ENCODE data around the gene CLDN9. TPM values are rescaled to one million over a fixed set of nuclear protein-coding genes. Genes with fewer than 3 reads are reported as not detected.

Gene CLDN9
- total and polyA plus RNA-seq, 9 of the 15 experiments (the other 6 are each of a cell fraction or from before 2014, with no cell fraction given) = 0.12 to 0.44 (median 0.22) TPM; not detected in 4

DNA sequence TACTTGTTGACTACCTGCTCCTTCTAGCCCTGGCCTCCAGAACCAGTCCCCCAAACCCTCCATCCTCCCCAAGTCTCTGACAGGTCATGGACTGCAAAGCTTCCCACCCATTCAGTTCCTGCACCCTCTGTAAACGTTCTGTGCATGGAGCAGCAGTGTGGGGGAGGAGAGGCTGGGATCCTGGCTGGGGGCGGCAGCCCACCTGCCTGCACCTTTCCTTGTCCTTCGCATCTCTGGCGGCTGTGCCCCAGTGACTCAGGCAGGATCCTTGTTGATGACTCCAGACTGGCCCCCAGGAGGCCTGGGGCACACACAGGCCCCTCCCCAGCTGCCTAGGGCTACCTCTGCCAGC, 30.8 kb upstream of the CLDN9 start (continued):
- TF ChIP-seq NCOR1 (IDR thresholded peaks at IDR 0.05) = peak; percentile 35; the same call in 1 of the 2 replicates
- TF ChIP-seq DPF2 (IDR thresholded peaks at IDR 0.05) = 0 out of 2 replicates have a peak, but pooled peaks have one; percentile 24
- no peak for TF ChIP-seq ESRRA (IDR thresholded peaks at IDR 0.05; ENCODE audit: borderline replicate concordance, low read depth)
- peak; percentile 5; the same call in 1 of the 2 replicates for TF ChIP-seq CXXC5 (CRISPR knock-in tag; IDR thresholded peaks at IDR 0.05)
- TF ChIP-seq JUN (IDR thresholded peaks at IDR 0.05; ENCODE audit: borderline replicate concordance, low read depth, low read length) = no peak
- no peak for TF ChIP-seq JUN (CRISPR knock-in tag; IDR thresholded peaks at IDR 0.05; ENCODE audit: borderline replicate concordance)
- TF ChIP-seq TBP (optimal IDR thresholded peaks at IDR 0.05; ENCODE audit: low read depth, low read length) = peak; percentile 40
- TF ChIP-seq RBM34 (IDR thresholded peaks at IDR 0.05; ENCODE audit: borderline replicate concordance, insufficient read depth, low read length) = no peak
- TF ChIP-seq, protein P1, sequence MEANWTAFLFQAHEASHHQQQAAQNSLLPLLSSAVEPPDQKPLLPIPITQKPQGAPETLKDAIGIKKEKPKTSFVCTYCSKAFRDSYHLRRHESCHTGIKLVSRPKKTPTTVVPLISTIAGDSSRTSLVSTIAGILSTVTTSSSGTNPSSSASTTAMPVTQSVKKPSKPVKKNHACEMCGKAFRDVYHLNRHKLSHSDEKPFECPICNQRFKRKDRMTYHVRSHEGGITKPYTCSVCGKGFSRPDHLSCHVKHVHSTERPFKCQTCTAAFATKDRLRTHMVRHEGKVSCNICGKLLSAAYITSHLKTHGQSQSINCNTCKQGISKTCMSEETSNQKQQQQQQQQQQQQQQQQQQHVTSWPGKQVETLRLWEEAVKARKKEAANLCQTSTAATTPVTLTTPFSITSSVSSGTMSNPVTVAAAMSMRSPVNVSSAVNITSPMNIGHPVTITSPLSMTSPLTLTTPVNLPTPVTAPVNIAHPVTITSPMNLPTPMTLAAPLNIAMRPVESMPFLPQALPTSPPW (CRISPR knock-in tag; IDR thresholded peaks at IDR 0.05) = peak; percentile 35; the same call in 1 of the 2 replicates
- TF ChIP-seq ETV5 (CRISPR knock-in tag; IDR thresholded peaks at IDR 0.05; ENCODE audit: low read depth) = peak; percentile 8; the same call in 1 of the 2 replicates
- TF ChIP-seq, protein P2, sequence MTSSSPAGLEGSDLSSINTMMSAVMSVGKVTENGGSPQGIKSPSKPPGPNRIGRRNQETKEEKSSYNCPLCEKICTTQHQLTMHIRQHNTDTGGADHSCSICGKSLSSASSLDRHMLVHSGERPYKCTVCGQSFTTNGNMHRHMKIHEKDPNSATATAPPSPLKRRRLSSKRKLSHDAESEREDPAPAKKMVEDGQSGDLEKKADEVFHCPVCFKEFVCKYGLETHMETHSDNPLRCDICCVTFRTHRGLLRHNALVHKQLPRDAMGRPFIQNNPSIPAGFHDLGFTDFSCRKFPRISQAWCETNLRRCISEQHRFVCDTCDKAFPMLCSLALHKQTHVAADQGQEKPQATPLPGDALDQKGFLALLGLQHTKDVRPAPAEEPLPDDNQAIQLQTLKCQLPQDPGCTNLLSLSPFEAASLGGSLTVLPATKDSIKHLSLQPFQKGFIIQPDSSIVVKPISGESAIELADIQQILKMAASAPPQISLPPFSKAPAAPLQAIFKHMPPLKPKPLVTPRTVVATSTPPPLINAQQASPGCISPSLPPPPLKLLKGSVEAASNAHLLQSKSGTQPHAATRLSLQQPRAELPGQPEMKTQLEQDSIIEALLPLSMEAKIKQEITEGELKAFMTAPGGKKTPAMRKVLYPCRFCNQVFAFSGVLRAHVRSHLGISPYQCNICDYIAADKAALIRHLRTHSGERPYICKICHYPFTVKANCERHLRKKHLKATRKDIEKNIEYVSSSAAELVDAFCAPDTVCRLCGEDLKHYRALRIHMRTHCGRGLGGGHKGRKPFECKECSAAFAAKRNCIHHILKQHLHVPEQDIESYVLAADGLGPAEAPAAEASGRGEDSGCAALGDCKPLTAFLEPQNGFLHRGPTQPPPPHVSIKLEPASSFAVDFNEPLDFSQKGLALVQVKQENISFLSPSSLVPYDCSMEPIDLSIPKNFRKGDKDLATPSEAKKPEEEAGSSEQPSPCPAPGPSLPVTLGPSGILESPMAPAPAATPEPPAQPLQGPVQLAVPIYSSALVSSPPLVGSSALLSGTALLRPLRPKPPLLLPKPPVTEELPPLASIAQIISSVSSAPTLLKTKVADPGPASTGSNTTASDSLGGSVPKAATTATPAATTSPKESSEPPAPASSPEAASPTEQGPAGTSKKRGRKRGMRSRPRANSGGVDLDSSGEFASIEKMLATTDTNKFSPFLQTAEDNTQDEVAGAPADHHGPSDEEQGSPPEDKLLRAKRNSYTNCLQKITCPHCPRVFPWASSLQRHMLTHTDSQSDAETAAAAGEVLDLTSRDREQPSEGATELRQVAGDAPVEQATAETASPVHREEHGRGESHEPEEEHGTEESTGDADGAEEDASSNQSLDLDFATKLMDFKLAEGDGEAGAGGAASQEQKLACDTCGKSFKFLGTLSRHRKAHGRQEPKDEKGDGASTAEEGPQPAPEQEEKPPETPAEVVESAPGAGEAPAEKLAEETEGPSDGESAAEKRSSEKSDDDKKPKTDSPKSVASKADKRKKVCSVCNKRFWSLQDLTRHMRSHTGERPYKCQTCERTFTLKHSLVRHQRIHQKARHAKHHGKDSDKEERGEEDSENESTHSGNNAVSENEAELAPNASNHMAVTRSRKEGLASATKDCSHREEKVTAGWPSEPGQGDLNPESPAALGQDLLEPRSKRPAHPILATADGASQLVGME (CRISPR knock-in tag; IDR thresholded peaks at IDR 0.05) = 0 out of 2 replicates have a peak, but pooled peaks have one; percentile 35
- TF ChIP-seq, protein P3, sequence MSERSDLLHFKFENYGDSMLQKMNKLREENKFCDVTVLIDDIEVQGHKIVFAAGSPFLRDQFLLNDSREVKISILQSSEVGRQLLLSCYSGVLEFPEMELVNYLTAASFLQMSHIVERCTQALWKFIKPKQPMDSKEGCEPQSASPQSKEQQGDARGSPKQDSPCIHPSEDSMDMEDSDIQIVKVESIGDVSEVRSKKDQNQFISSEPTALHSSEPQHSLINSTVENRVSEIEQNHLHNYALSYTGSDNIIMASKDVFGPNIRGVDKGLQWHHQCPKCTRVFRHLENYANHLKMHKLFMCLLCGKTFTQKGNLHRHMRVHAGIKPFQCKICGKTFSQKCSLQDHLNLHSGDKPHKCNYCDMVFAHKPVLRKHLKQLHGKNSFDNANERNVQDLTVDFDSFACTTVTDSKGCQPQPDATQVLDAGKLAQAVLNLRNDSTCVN (CRISPR knock-in tag; IDR thresholded peaks at IDR 0.05) = no peak
- TF ChIP-seq HDAC1 (IDR thresholded peaks at IDR 0.05) = peak in 1 of 2 experiments; percentile 50; a peak in 1 of 4 replicates
- TF ChIP-seq, protein P4, sequence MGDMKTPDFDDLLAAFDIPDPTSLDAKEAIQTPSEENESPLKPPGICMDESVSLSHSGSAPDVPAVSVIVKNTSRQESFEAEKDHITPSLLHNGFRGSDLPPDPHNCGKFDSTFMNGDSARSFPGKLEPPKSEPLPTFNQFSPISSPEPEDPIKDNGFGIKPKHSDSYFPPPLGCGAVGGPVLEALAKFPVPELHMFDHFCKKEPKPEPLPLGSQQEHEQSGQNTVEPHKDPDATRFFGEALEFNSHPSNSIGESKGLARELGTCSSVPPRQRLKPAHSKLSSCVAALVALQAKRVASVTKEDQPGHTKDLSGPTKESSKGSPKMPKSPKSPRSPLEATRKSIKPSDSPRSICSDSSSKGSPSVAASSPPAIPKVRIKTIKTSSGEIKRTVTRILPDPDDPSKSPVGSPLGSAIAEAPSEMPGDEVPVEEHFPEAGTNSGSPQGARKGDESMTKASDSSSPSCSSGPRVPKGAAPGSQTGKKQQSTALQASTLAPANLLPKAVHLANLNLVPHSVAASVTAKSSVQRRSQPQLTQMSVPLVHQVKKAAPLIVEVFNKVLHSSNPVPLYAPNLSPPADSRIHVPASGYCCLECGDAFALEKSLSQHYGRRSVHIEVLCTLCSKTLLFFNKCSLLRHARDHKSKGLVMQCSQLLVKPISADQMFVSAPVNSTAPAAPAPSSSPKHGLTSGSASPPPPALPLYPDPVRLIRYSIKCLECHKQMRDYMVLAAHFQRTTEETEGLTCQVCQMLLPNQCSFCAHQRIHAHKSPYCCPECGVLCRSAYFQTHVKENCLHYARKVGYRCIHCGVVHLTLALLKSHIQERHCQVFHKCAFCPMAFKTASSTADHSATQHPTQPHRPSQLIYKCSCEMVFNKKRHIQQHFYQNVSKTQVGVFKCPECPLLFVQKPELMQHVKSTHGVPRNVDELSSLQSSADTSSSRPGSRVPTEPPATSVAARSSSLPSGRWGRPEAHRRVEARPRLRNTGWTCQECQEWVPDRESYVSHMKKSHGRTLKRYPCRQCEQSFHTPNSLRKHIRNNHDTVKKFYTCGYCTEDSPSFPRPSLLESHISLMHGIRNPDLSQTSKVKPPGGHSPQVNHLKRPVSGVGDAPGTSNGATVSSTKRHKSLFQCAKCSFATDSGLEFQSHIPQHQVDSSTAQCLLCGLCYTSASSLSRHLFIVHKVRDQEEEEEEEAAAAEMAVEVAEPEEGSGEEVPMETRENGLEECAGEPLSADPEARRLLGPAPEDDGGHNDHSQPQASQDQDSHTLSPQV (IDR thresholded peaks at IDR 0.05) = peak; percentile 21; the same call in 1 of the 2 replicates
- 0 out of 4 replicates have a peak, but pooled peaks of 1 of the 2 experiments have one; percentile 8 for TF ChIP-seq TRIM24 (IDR thresholded peaks at IDR 0.05)
- TF ChIP-seq CBX5 (IDR thresholded peaks at IDR 0.05; ENCODE audit: borderline replicate concordance, low read depth) = no peak
- peak; percentile 15; the same call in 1 of the 2 replicates for TF ChIP-seq TRIM28 (IDR thresholded peaks at IDR 0.05)
